Calu3 (cell line): Measurements from ENCODE around the gene F3. TPM values are rescaled to one million over a fixed set of nuclear protein-coding genes. Genes with fewer than 3 reads are reported as not detected.
A peak's percentile ranks its signal among the peaks of the same experiment; 100 is the strongest.

ENCODE experiments used
- BruUV-seq: library from RNA; stranded (reverse); fragments of 400-500 nt; replicated peaks from 2 replicates; lab custom pipeline; 2021; lab: Mats Ljungman, UMichigan
- CTCF ChIA-PET: fragments of 300-600 bp; sonication (Branson Sonifier 250); formaldehyde crosslinking; loops from one replicate; lab custom pipeline; 2022; ENCODE audit warnings: antibody characterized with exemption; lab: Charles Lee
- DNase-seq: peaks from one replicate; pipeline ENCODE4 v3.0.0; 2022
- H3K27ac Mint-ChIP-seq: one replicate; pipeline ENCODE4 v1.8.0; 2022; ENCODE audit warnings: mixed read lengths; ENCODE audit not compliant: unreplicated experiment
- H3K27me3 Mint-ChIP-seq: one replicate; pipeline ENCODE4 v1.8.0; 2022; ENCODE audit warnings: mixed read lengths; ENCODE audit not compliant: unreplicated experiment
- H3K36me3 Mint-ChIP-seq: one replicate; pipeline ENCODE4 v1.8.0; 2022; ENCODE audit warnings: mild to moderate bottlenecking, moderate library complexity, mixed read lengths; ENCODE audit not compliant: insufficient read depth, unreplicated experiment
- H3K4me1 Mint-ChIP-seq: one replicate; pipeline ENCODE4 v1.8.0; 2022; ENCODE audit warnings: mild to moderate bottlenecking, low read depth, mixed read lengths; ENCODE audit not compliant: unreplicated experiment
- H3K4me3 Mint-ChIP-seq: one replicate; pipeline ENCODE4 v1.8.0; 2022; ENCODE audit warnings: mild to moderate bottlenecking, low read depth, moderate library complexity, mixed read lengths; ENCODE audit not compliant: unreplicated experiment
- H3K9me3 Mint-ChIP-seq: one replicate; pipeline ENCODE4 v1.8.0; 2022; ENCODE audit warnings: low read depth, mixed read lengths; ENCODE audit not compliant: unreplicated experiment
- CTCF ChIP-seq: fragments of 200-600 bp; IDR thresholded peaks from one replicate; pipeline ENCODE4 v1.8.0; 2022; ENCODE audit warnings: antibody characterized with exemption; ENCODE audit not compliant: unreplicated experiment
- intact Hi-C: fragments of 100-400 bp; cut with micrococcal nuclease; formaldehyde crosslinking; loops from one replicate; pipeline ENCODE4 v1.10.0; 2022; ENCODE audit not compliant: unreplicated experiment
- total RNA-seq: library from RNA; stranded (reverse); gene quantifications from 2 replicates; pipeline ENCODE4 v1.2.3, GENCODE V29; 2022

Gene F3
- total RNA-seq, 1 experiment from 2014 or later = 344 TPM

DNA sequence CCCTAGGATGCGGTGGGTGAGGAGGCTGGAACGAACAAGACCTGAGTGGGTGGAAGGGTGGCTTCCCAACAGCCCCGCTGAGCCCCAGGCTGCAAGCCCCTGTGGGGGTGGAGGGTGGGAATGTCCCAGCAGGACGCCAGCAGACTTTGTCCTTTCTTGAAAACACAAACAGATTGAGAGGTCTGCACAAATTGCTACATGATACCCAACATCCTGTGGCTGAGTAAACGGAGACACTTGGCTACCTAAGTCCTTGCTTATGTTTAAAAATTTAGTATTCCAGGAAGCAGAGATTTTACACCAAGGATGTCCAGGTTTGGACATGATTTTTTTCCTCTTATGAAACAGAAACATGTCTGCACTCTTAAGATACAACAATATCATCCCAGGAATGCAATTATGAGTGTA, 11.8 kb upstream of the F3 start:
- Mint-ChIP-seq H3K9me3 (no peaks in the 10 kb centered on the region), H3K36me3 (no peaks in the 10 kb centered on the region), H3K4me3 (peak overlapping the region; percentile 29), H3K4me1 (peaks cover 56% of the 10 kb centered on the region), H3K27ac (peak overlapping the region; percentile 35), H3K27me3 (no peaks in the 10 kb centered on the region)
- no TSS peak for BruUV-seq
- TF ChIP-seq CTCF = no peak
- CTCF ChIA-PET = no interaction called here
- intact Hi-C loops = no loop called here
- peak; percentile 38 for DNase-seq

DNA sequence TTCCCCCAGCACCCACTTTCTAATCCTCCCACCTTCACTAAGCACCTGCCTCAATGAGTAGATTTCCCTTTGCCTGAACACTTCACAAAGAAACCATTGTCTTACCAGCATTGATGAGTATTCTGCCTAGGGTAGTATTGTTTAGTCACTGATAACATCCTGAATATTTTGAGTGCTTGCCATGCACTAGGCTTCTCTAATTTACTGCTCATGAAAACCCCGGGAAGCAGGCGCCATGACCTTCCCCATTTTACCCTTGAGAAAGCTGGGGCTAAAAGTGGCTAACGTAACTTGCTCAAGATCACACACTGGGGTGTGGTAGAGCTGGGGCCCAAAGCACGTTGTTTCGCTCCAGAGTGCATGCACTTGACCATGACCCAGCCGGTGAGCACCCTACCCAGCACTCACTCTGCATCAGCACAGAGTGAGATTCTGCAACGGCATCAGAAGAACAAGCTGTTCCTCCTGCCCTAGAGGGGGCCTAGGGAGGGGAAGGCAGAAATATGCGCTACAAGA, 10.6 kb upstream of the F3 start:
- Mint-ChIP-seq H3K9me3 (no peaks in the 10 kb centered on the region), H3K4me1 (peaks cover 56% of the 10 kb centered on the region)

DNA sequence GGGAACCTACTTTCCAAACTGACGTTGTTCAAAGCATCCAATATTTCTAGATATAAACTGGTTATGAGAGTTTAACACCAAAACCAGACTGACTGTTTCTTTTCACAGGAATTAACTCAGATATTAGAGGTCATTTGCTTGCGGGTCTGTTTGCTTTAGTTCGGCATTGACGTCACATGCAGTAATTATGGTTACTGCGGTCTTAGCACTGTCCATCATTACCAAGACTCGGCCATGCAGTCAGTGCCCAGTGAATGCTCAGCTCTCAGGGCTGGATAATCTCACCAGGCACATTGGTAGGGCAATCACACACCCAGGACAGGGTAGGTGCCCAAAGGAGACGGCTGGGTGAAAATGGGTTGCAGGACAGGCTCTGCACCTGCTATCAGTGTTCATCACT, 9.9 kb upstream of the F3 start:
- intact Hi-C loops = no loop called here
- TF ChIP-seq CTCF = no peak
- no peak overlapping the region for H3K4me3 Mint-ChIP-seq
- peaks cover 5% of the 10 kb centered on the region for H3K36me3 Mint-ChIP-seq
- H3K9me3 Mint-ChIP-seq = no peaks in the 10 kb centered on the region
- no TSS peak for BruUV-seq
- peak overlapping the region; percentile 73 for H3K27ac Mint-ChIP-seq
- no peaks in the 10 kb centered on the region for H3K27me3 Mint-ChIP-seq
- CTCF ChIA-PET = no interaction called here
- H3K4me1 Mint-ChIP-seq = peaks cover 56% of the 10 kb centered on the region
- no peak for DNase-seq

More for the DNA sequence above, 10.6 kb upstream of the F3 start:
- intact Hi-C loops = no loop called here
- Mint-ChIP-seq H3K4me3 (peak overlapping the region; percentile 35), H3K36me3 (peaks cover 5% of the 10 kb centered on the region), H3K27ac (peak overlapping the region; percentile 73), H3K27me3 (no peaks in the 10 kb centered on the region)
- DNase-seq = no peak
- CTCF ChIA-PET = interaction anchor here (0.8 to 0.9 kb wide), 2 partner anchors 46 to 59 kb away, joined by 3 read pairs; no protein-coding TSS in a partner anchor
- BruUV-seq = no TSS peak
- no peak for TF ChIP-seq CTCF

DNA sequence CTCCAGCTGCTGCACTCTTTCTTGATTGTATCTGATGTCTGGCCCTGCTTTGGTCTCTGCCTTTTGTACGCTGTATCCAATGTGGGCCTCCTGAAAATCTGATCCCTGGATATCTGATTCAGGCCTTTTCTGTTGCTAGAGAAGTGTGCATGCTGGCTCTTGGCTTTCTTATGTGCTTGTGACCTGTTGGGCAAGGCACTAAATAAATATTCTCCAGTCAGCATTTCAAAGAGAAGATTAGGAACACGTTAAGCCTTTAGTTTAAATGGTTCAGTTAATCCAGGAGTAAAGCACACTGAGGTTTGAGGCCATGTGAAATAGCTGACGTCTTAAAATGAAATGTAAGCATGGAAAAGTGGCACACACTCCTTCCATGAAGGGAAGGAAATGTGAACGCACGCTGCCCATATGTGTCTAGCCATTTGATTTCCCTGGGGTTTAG, 9.3 kb upstream of the F3 start:
- no TSS peak for BruUV-seq
- intact Hi-C loops = no loop called here
- H3K4me1 Mint-ChIP-seq = peaks cover 56% of the 10 kb centered on the region

More for the DNA sequence above, 9.3 kb upstream of the F3 start:
- CTCF ChIA-PET = no interaction called here
- Mint-ChIP-seq H3K36me3 (peaks cover 10% of the 10 kb centered on the region), H3K27ac (no peak overlapping the region), H3K4me3 (no peak overlapping the region), H3K9me3 (no peaks in the 10 kb centered on the region), H3K27me3 (no peaks in the 10 kb centered on the region)
- no peak for DNase-seq
- no peak for TF ChIP-seq CTCF
